Transverse colon (tissue), 4 donors: ENCODE measurements around the gene SDHAF4. TPM values are rescaled to one million over a fixed set of nuclear protein-coding genes. Genes with fewer than 3 reads are reported as not detected.

Experiments
- DNase-seq: peaks from one replicate; pipeline ENCODE4 v3.0.0-alpha.2; 2019
- H3K27ac ChIP-seq, 4 donors: fragments of 200-600 bp; sonication (generic); 2 replicates each; pipeline ENCODE4 v1.5.1; 2016 to 2018; ENCODE audit warnings: inconsistent platforms in 4 of 4
- H3K27me3 ChIP-seq: fragments of 200-600 bp; sonication (generic); 2 replicates; pipeline ENCODE4 v1.5.1; 2017; ENCODE audit warnings: inconsistent platforms
- H3K36me3 ChIP-seq, 4 donors: fragments of 200-600 bp; sonication (generic); 2 replicates each; pipeline ENCODE4 v1.5.1; 2017 to 2019; ENCODE audit warnings: inconsistent platforms in 4 of 4
- H3K4me1 ChIP-seq, 4 donors: fragments of 200-600 bp; sonication (generic); 2 replicates each; pipeline ENCODE4 v1.5.1; 2017 to 2020; ENCODE audit warnings: inconsistent platforms in 4 of 4
- H3K4me3 ChIP-seq, 4 donors: fragments of 200-600 bp; sonication (generic); 1 replicate in 1 of 4; 2 replicates in 3 of 4; pipeline versions ENCODE4 v1.5.1 to v1.6.1; 2017 to 2019; ENCODE audit warnings: inconsistent platforms in 4 of 4
- H3K9me3 ChIP-seq, 2 donors: fragments of 200-600 bp; sonication (generic); 2 replicates each; pipeline ENCODE4 v1.5.1; 2017 to 2019; ENCODE audit warnings: inconsistent platforms in 2 of 2
- EP300 ChIP-seq: sonication (generic); formaldehyde crosslinking; IDR thresholded peaks from one replicate; pipeline ENCODE4 v1.6.1; 2017; ENCODE audit warnings: antibody characterized with exemption, low read depth
- POLR2A ChIP-seq: fragments of 450-650 bp; IDR thresholded peaks from one replicate; pipeline ENCODE4 v1.6.1; 2016; ENCODE audit warnings: antibody characterized with exemption, mild to moderate bottlenecking, moderate library complexity
- POLR2AphosphoS5 ChIP-seq, 3 donors: sonication (generic); formaldehyde crosslinking; IDR thresholded peaks; one replicate each; pipeline ENCODE4 v1.6.1; 2016; ENCODE audit warnings: antibody characterized with exemption in 3 of 3
- WGBS, 2 donors: methylation state at CpG; one replicate each; pipeline ENCODE4 v1.1.5; 2018; ENCODE audit warnings: low coverage in 1 of 2; 5-methylcytosine and 5-hydroxymethylcytosine counted together
- in situ Hi-C, 4 donors: fragments of 200-750 bp; cut with MboI; loops; one replicate each; pipeline versions ENCODE4 v1.15.0 to v1.15.1; 2017; ENCODE audit warnings: low sequenced_read_pairs in 3 of 4, low pct_ligation_motif_present in 1 of 4, low pct_unique_long_range_greater_than_20kb in 1 of 4
- intact Hi-C: fragments of 100-400 bp; cut with DNase I; formaldehyde crosslinking; loops from one replicate; pipeline ENCODE4 v1.15.1; 2023; ENCODE audit warnings: low total_unique reads
- total RNA-seq, 4 donors: library from RNA; depleted of rRNA; stranded (reverse); fragments of >200 nt; gene quantifications; one replicate each; pipeline ENCODE4 v1.1.0, GENCODE V29; 2016
- TF ChIP-seq, protein P1 (sequence below), 5 experiments: fragments of 200-600 bp in 3 of 5; fragments of 450-650 bp in 2 of 5; sonication (generic) in 3 of 5; IDR thresholded peaks; 1 replicate in 2 of 5; 2 replicates in 3 of 5; pipeline ENCODE4 v1.5.1; 2016 to 2017; ENCODE audit warnings: antibody characterized with exemption in 5 of 5, inconsistent platforms in 3 of 5, mild to moderate bottlenecking in 2 of 5, moderate library complexity in 1 of 5

SDHAF4 gene
- total RNA-seq = 1 to 10 TPM; 1.9 to 8.3 (median 5.3) TPM

DNA sequence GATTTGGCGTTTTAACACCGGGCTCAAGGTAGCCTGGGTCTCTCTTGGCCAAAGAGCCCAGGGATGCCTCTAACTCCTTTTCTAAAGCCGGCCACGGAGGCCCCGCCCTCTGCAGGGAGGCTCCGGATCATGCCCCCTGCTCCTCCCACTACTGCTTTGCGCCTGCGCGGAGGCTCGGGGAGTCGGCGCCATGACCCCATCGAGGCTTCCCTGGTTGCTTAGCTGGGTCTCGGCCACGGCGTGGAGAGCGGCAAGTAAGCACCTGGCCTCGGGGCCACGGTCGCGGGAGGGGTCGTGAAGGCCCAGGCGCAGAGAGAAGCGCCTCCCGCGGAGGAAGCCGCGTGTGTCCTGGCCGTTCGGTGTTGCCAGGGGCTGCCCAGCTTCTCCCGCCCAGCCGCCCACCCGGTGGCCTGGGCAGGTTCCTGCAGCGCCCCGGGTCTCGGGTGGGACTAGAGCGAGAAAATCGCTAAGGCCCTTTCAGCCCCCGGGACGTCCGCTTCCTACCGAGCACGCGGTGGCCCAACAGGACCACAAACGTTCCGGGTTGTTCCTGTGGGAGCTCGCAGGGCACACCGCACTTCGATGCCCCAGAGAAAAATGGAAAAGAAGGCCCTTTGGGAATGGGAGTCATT is at the start of gene SDHAF4:
Gene SDHAF4 (plus strand): TSS at position 180 of the 632 bp plus-strand sequence. CDS start 11 bp downstream, at position 191.
- intact Hi-C loops (no loop called here), in situ Hi-C loops (loop anchor here in 1 of 4 donors (25.0 kb wide), 1 partner anchor 120 kb away; no protein-coding TSS in a partner anchor)
- no peaks in the 10 kb centered on the region for H3K36me3 ChIP-seq
- WGBS, 2 donors = 1% methylated on average over 15 of the region's 49 CpGs; no CpG with 5 or more reads in 1 of the 2 donors
- DNase-seq = peak; percentile 94
- no peaks in the 10 kb centered on the region for H3K9me3 ChIP-seq
- H3K4me3 ChIP-seq = peak within 1 kb of the TSS; percentile 63 to 95 (median 81)
- no peaks in the 10 kb centered on the region for H3K27me3 ChIP-seq
- H3K4me1 ChIP-seq = peaks cover 4 to 18% (median 6%) of the 10 kb centered on the region in 4 donors
- TF ChIP-seq POLR2AphosphoS5 (IDR thresholded peaks at IDR 0.05) (peak; percentile 76 to 89 (median 77)), EP300 (no peak), POLR2A (peak; percentile 64)
- TF ChIP-seq, protein P1, sequence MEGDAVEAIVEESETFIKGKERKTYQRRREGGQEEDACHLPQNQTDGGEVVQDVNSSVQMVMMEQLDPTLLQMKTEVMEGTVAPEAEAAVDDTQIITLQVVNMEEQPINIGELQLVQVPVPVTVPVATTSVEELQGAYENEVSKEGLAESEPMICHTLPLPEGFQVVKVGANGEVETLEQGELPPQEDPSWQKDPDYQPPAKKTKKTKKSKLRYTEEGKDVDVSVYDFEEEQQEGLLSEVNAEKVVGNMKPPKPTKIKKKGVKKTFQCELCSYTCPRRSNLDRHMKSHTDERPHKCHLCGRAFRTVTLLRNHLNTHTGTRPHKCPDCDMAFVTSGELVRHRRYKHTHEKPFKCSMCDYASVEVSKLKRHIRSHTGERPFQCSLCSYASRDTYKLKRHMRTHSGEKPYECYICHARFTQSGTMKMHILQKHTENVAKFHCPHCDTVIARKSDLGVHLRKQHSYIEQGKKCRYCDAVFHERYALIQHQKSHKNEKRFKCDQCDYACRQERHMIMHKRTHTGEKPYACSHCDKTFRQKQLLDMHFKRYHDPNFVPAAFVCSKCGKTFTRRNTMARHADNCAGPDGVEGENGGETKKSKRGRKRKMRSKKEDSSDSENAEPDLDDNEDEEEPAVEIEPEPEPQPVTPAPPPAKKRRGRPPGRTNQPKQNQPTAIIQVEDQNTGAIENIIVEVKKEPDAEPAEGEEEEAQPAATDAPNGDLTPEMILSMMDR (IDR thresholded peaks at IDR 0.05) = no peak
- peak within 1 kb of the TSS; percentile 86 to 91 (median 90) for H3K27ac ChIP-seq

DNA sequence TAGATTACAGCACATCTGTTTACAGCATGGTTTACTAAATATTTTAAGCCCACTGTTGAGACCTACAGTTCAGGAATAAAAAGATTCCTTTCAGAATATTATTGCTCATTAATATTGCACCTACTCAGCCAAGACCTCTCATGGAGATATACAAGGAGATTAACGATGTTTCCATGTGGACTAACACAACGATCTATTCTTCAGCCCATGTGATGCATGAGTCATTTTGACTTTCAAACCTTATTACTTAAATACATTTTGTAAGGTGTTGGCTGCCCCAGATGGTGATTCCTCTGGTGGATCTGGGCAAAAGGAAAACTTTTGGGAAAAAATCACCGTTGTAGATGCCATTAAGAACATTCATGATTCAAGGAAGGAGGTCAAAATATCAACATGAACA is 48.0 kb upstream of the SDHAF4 start:
- intact Hi-C loops (no loop called here), in situ Hi-C loops (no loop called here)
- TF ChIP-seq POLR2A (no peak), POLR2AphosphoS5 (IDR thresholded peaks at IDR 0.05) (no peak), EP300 (no peak)
- TF ChIP-seq, protein P1 (IDR thresholded peaks at IDR 0.05) = no peak
- DNase-seq = no peak
- no peaks in the 10 kb centered on the region for H3K9me3 ChIP-seq
- H3K36me3 ChIP-seq = peaks cover 0 to 12% (median 0%) of the 10 kb centered on the region in 4 donors
- no peak overlapping the region for H3K4me3 ChIP-seq
- no peaks in the 10 kb centered on the region for H3K27me3 ChIP-seq
- H3K4me1 ChIP-seq = no peaks in the 10 kb centered on the region
- no peak overlapping the region for H3K27ac ChIP-seq
- WGBS, 2 donors = 87 to 88% methylated on average over 3 of the region's 3 CpGs

DNA sequence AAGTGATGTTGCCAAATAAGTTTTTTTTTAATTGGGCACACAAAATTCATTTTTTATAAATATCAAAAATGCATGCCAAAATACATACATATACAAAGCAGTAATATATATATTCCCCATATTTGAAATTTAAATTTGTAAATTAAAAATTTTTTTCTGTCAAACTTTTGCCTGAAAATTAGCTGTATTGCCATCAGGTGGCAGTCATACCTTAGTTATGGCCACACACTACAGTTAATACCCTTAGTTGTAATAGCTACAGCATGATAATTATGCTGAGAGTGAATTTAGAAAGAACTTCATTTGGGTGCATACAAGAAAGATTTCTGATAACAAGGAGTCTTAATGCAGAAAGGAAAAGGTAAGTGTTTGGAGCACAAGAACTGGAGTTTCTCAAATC is 46.2 kb upstream of the SDHAF4 start:
- no peak overlapping the region for H3K27ac ChIP-seq
- peaks cover 0 to 5% (median 2%) of the 10 kb centered on the region in 4 donors for H3K36me3 ChIP-seq
- TF ChIP-seq POLR2A = no peak
- TF ChIP-seq, protein P1 (IDR thresholded peaks at IDR 0.05) = peak in 3 of 5 experiments; percentile 11 to 27 (median 20)
- no peaks in the 10 kb centered on the region for H3K4me1 ChIP-seq
- H3K27me3 ChIP-seq = no peaks in the 10 kb centered on the region
- H3K4me3 ChIP-seq = no peak overlapping the region
- in situ Hi-C loops (no loop called here), intact Hi-C loops (no loop called here)
- no peak for DNase-seq
- no peaks in the 10 kb centered on the region for H3K9me3 ChIP-seq

DNA sequence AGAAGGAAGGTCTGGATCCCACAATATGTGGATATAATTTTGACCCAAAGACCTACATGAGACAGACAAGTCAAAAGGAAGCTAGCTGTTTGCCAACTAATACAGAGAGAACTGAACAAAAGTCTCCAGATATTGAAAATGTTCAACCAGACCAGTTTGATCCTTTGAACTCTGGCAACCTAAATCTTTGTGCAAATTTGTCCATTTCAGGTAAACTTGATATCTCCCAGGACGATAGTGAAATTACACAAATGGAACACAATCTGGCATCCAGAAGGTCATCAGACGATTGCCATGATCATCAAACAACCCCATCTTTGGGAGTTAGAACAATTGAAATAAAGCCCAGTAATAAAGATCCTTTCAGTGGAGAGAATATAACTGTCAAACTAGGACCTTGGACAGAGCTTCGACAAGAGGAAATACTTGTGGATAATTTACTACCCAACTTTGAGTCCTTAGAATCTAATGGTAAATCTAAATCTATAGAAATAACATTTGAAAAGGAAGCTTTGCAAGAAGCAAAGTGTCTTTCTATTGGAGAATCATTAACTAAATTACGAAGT is 41.9 kb upstream of the SDHAF4 start:
- Histone ChIP-seq H3K27ac (no peak overlapping the region), H3K9me3 (no peaks in the 10 kb centered on the region), H3K36me3 (peaks cover 0 to 8% (median 2%) of the 10 kb centered on the region in 4 donors), H3K4me3 (no peak overlapping the region), H3K4me1 (no peaks in the 10 kb centered on the region), H3K27me3 (no peaks in the 10 kb centered on the region)
- WGBS, 2 donors = 78 to 94% methylated on average over 2 to 4 of the region's 4 CpGs
- intact Hi-C loops = no loop called here
- TF ChIP-seq POLR2A (no peak), EP300 (no peak), POLR2AphosphoS5 (IDR thresholded peaks at IDR 0.05) (no peak)
- TF ChIP-seq, protein P1 (IDR thresholded peaks at IDR 0.05) = no peak
- DNase-seq = no peak
- in situ Hi-C loops = loop anchor here in 2 of 4 donors (25.0 kb wide), 1 partner anchor 362 kb away; no protein-coding TSS in a partner anchor
